Subcutaneous adipose tissue (tissue), 4 donors: ENCODE data around the gene SELENOM. TPM values are rescaled to one million over a fixed set of nuclear protein-coding genes. Genes with fewer than 3 reads are reported as not detected.

Source experiments
- total RNA-seq, 4 donors: library from RNA; depleted of rRNA; stranded (reverse); fragments of >200 nt; gene quantifications; one replicate each; pipeline ENCODE4 v1.1.0, GENCODE V29; 2016
- TF ChIP-seq, protein P1 (sequence below): fragments of 450-650 bp; IDR thresholded peaks from one replicate; pipeline ENCODE4 v1.5.1; 2016; ENCODE audit warnings: low read depth, mild to moderate bottlenecking, control low read depth, antibody characterized with exemption, moderate library complexity

Gene SELENOM
- total RNA-seq, 4 donors from 2014 or later = 226 to 360 (median 279) TPM

- TF ChIP-seq, protein P1, sequence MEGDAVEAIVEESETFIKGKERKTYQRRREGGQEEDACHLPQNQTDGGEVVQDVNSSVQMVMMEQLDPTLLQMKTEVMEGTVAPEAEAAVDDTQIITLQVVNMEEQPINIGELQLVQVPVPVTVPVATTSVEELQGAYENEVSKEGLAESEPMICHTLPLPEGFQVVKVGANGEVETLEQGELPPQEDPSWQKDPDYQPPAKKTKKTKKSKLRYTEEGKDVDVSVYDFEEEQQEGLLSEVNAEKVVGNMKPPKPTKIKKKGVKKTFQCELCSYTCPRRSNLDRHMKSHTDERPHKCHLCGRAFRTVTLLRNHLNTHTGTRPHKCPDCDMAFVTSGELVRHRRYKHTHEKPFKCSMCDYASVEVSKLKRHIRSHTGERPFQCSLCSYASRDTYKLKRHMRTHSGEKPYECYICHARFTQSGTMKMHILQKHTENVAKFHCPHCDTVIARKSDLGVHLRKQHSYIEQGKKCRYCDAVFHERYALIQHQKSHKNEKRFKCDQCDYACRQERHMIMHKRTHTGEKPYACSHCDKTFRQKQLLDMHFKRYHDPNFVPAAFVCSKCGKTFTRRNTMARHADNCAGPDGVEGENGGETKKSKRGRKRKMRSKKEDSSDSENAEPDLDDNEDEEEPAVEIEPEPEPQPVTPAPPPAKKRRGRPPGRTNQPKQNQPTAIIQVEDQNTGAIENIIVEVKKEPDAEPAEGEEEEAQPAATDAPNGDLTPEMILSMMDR = no peak
Observed at GRCh38 chr22:31105282-31105929, 2.0 kb downstream of the SELENOM start.

DNA sequence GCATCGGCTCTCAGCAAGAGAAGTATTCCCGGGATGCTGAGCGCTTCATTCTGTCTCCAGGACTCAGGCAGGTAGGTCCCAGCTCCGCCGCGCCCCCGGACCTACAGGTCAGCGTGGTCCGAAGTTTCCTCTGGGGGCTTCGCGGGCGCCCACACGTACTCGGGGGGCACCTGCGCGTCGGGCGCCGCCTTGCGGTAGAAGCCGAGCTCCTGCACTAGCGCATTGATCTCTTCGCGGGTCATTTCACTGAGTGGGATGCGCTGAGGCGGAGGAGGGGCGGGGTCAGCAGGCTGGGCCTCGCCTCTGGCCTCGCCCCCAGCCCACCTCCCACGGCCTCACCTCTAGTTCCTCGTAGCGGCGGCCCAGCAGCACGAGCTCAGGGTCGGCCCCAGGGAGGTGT, 2.5 kb downstream of the SELENOM start:
- TF ChIP-seq, protein P1 = no peak

DNA sequence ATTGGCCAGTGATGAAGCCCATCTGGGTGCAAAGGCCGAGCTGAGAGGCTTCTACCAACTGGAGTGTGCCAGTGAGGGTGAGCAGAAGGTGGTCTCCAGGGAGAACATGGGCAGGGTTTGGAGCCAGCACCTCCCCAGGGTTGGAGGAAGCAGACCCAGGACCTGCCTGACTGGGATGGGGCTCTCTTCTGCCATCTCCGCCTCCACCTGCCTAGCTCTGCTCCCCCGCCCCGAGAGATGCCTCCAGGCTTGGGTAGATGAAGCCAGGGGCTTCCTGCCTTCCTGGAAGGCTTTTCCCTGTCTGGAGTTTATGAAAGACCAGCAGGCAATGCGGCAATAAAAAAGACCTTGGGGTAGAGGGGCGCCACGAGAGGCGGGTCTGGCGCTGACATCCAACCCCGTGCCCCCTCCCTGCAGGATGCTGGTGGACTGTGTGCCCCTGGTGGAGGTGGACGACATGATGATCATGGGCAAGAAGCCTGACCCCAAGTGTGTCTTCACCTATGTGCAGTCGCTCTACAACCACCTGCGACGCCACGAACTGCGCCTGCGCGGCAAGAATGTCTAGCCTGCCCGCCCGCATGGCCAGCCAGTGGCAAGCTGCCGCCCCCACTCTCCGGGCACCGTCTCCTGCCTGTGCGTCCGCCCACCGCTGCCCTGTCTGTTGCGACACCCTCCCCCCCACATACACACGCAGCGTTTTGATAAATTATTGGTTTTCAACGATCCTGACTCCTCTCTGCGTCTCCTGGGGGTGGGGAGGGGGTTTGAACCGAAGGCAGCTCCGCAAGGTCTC, 3.3 kb downstream of the SELENOM start:
- TF ChIP-seq, protein P1 = no peak

DNA sequence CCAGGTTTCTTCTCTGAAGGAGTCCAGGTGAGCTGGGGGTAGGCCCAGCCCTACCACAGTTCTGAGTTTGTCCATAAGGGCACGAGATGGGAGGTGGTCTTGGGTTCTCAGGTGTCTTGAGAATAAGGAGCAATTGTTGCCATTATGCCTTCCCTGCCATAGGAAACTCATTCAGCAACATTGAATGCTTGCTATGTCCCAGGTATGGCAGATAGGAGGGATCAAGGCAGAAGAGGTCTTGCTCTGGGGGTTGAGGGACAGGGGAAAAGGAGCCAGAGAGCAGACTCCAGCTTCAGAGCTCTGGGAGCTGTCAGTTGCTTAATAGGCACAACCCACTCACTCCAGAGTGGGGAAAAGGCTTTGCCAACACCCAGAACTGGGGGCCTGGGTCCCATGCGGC, 4.3 kb downstream of the SELENOM start:
- TF ChIP-seq, protein P1 = no peak

DNA sequence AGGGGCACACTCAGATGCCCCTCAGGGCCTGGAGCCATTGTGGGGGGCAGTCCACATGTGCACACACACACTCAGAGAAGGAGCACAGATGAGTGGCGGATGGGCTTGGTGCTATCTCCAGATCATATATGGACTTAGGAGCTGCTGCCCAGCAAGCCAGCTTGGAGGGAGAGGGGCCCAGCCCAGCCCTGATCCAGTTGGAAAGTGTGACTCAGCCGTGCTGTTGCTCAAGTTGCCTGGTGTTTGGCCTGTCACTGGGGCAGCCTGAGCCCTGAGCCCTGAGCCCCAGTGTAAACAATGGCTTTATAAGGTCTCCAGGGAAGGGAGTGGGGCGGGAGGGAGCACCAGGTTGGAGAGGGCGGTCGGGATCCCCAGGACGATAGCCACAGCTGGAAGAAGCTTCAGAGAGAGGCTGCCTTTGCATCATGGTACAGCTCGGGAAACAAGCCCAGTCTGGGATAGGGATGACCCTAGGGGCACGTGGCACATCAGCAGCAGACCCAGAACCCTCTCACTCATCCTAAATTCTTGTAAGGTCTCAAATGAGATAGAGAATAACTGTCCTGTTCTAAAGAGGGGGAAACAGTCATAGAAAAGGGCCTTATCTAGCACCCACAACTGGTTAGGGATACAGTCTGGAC, 4.8 kb downstream of the SELENOM start:
- TF ChIP-seq, protein P1 = no peak

GRCh38 chr22:31100762-31101525, 6.4 kb downstream of the SELENOM start:
- TF ChIP-seq, protein P1 = no peak
